Adrenal gland (tissue), 12 donors: Measurements from ENCODE around the gene PDE6G. TPM values are rescaled to one million over a fixed set of nuclear protein-coding genes. Genes with fewer than 3 reads are reported as not detected.

Experiments used
- DNase-seq, 7 donors: peaks; one replicate each; pipeline ENCODE4 v3.0.0-alpha.2; 2019 to 2020
- H3K27ac ChIP-seq, 5 donors: fragments of 200-600 bp; sonication (generic) in 4 of 5; 1 replicate in 3 of 5; 2 replicates in 2 of 5; pipeline versions ENCODE4 v1.5.1 to v1.8.0; 2016 to 2020; ENCODE audit warnings: mild to moderate bottlenecking in 1 of 5
- H3K27me3 ChIP-seq: fragments of 200-600 bp; 2 replicates; pipeline ENCODE4 v1.8.0; 2021
- H3K36me3 ChIP-seq, 2 donors: fragments of 200-600 bp; replicated peaks in 1 of 2; 1 replicate in 1 of 2; 2 replicates in 1 of 2; pipeline versions ENCODE4 v1.5.1 to v1.8.0; 2018 to 2022
- H3K4me1 ChIP-seq, 2 donors: fragments of 200-600 bp; replicated peaks in 1 of 2; 1 replicate in 1 of 2; 2 replicates in 1 of 2; pipeline versions ENCODE4 v1.5.1 to v1.8.0; 2018 to 2021
- H3K4me3 ChIP-seq, 4 donors: fragments of 200-600 bp; sonication (generic) in 3 of 4; one replicate each; pipeline ENCODE4 v1.5.1; 2016 to 2018
- H3K9me3 ChIP-seq, 3 donors: fragments of 200-600 bp; sonication (generic) in 1 of 3; replicated peaks in 1 of 3; 1 replicate in 2 of 3; 2 replicates in 1 of 3; pipeline versions ENCODE4 v1.5.1 to v1.8.0; 2016 to 2021
- CTCF ChIP-seq, 6 experiments: fragments of 450-650 bp in 4 of 6; fragments of 200-600 bp in 2 of 6; sonication (generic) in 1 of 6; IDR thresholded peaks; 1 replicate in 5 of 6; 2 replicates in 1 of 6; pipeline versions ENCODE4 v1.5.1 to v1.8.0; 2016 to 2021; ENCODE audit warnings: antibody characterized with exemption in 6 of 6, mild to moderate bottlenecking in 2 of 6, moderate library complexity in 1 of 6
- POLR2A ChIP-seq, 2 donors: fragments of 450-650 bp; IDR thresholded peaks; one replicate each; pipeline ENCODE4 v1.6.1; 2017; ENCODE audit warnings: antibody characterized with exemption in 2 of 2, mild to moderate bottlenecking in 2 of 2, moderate library complexity in 1 of 2
- WGBS, 4 donors: extraction: QIAGEN DNeasy Blood & Tissue Kit in 2 of 4; methylation state at CpG; one replicate each; pipeline versions ENCODE4 v1.1.5 to v1.1.7; 2013 to 2017; 5-methylcytosine and 5-hydroxymethylcytosine counted together
- intact Hi-C, 2 donors: fragments of 100-400 bp; cut with DNase I; formaldehyde crosslinking; loops; one replicate each; pipeline versions ENCODE4 v1.14.1 to v1.15.0; 2022 to 2023
- polyA plus RNA-seq, 3 donors: library from polyadenylated mRNA; stranded (reverse); fragments of 200-250 nt in 2 of 3; fragments of 350-450 nt in 1 of 3; fragmentation: Illumina TruSeq in 1 of 3; extraction: RNeasy Lipid Tissue Mini Kit (QIAGEN cat#74804) in 1 of 3; gene quantifications; one replicate each; pipeline ENCODE4 v1.2.3, GENCODE V29; 2013 to 2014
- total RNA-seq, 9 donors: library from RNA; depleted of rRNA in 4 of 9; stranded (reverse); fragments of >200 nt in 4 of 9; fragments of 120-200 nt in 1 of 9; fragmentation: NEBNext Ultra II Directional in 1 of 9; extraction: Animal tissue kit (Norgen Biotek cat#: 25700) in 1 of 9; gene quantifications; one replicate each; pipeline versions ENCODE4 v1.1.0 to v1.2.4, GENCODE V29; 2013 to 2023
- donor health status: healthy with polysubstance abuse.
- donor health status: Bipolar disorder and iron deficiency.
- donor health status: DM: yes; HTN: yes; CAD: no.
- donor health status: DM: no; HTN: no; CAD: no.
- donor health status: DM: no; HTN: no; CAD: no.
- donor health status: DM: yes; HTN: yes; CAD: no.

The PDE6G gene
- total and polyA plus RNA-seq, 12 donors: 0.35 to 5.9 (median 1.8) TPM; not detected in 3

DNA sequence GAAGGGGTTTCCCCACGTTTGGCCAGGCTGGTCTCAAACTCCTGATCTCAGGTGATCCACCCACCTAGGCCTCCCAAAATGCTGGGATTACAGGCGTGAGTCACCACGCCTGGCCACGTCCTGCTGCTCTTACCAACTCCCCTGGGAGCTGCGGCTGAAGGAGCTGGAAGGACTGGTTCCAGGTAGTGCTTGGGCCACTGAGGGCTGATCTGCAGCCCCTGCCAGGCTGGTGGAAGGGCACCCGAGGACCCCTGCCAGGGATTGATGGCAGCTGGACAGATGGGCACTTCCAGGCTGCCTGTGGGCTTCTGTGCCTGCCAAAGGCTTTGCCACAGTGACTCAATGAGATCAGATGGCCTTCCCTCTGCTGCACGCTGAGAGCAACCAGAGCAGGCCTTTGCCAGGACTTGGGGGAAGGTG lies 7.7 kb upstream of the PDE6G start:
- peaks cover 8 to 27% of the 10 kb centered on the region in 2 donors for H3K4me1 ChIP-seq
- 60 to 100% (median 80%) methylated on average over 1 to 7 of the region's 7 CpGs for WGBS, 4 donors
- no peaks in the 10 kb centered on the region for H3K27me3 ChIP-seq
- DNase-seq: no peak
- no peak overlapping the region for H3K27ac ChIP-seq
- no peaks in the 10 kb centered on the region for H3K9me3 ChIP-seq
- no peak for TF ChIP-seq POLR2A (IDR thresholded peaks at IDR 0.05)
- no peak for TF ChIP-seq CTCF (IDR thresholded peaks at IDR 0.05)
- intact Hi-C loops: no loop called here
- H3K36me3 ChIP-seq: peaks cover 0 to 9% of the 10 kb centered on the region in 2 donors
- H3K4me3 ChIP-seq: no peak overlapping the region

DNA sequence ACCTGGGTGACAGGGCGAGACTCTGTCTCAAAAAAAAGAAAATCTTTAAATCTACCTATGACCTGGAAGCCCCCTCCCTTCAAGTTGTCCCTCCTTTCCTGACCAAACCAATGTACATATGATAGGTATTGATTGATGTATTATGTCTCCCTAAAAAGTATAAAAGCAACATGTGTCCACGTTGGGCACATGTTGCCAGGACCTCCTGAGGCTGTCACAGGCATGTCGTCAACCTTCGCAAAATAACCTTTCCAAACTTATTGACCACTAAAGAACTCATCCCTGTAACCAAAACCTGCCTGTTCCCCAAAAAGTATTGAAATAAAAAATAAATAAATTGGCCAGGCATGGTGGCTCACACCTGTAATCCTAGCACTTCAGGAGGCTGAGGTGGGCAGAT lies 5.7 kb upstream of the PDE6G start:
- no peaks in the 10 kb centered on the region for H3K9me3 ChIP-seq
- no peak overlapping the region for H3K4me3 ChIP-seq
- no peaks in the 10 kb centered on the region for H3K27me3 ChIP-seq
- H3K36me3 ChIP-seq: peaks cover 0 to 9% of the 10 kb centered on the region in 2 donors
- no peak for DNase-seq
- 89 to 96% (median 92%) methylated on average over 4 of the region's 4 CpGs for WGBS, 4 donors
- TF ChIP-seq CTCF (IDR thresholded peaks at IDR 0.05): no peak
- no peak for TF ChIP-seq POLR2A (IDR thresholded peaks at IDR 0.05)
- intact Hi-C loops: no loop called here
- H3K27ac ChIP-seq: no peak overlapping the region
- H3K4me1 ChIP-seq: peaks cover 8 to 12% of the 10 kb centered on the region in 2 donors

DNA sequence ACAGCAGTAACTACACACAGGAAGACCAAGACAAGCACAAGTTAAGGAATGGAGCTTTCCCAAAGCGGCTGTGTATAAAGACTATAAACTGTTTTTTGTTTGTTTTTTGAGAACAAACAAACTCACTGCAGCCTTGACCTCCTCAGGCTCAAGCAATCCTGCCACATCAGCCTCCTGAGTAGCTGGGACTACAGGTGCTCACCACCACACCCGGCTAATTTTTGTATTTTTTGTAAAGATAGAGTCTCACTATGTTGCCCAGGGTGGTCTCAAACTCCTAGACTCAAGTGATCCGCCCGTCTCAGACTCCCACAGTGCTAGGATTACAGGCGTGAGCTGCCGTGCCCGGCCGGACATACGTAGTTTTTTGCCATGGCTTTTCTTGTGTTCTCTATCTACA lies 4.1 kb upstream of the PDE6G start:
- no peak overlapping the region for H3K27ac ChIP-seq
- intact Hi-C loops: no loop called here
- H3K36me3 ChIP-seq: peaks cover 0 to 9% of the 10 kb centered on the region in 2 donors
- TF ChIP-seq CTCF (IDR thresholded peaks at IDR 0.05) (no peak), POLR2A (IDR thresholded peaks at IDR 0.05) (no peak)
- WGBS, 4 donors: 88 to 94% (median 91%) methylated on average over 9 of the region's 9 CpGs
- no peaks in the 10 kb centered on the region for H3K27me3 ChIP-seq
- H3K4me1 ChIP-seq: peaks cover 3 to 5% of the 10 kb centered on the region in 2 donors
- no peaks in the 10 kb centered on the region for H3K9me3 ChIP-seq
- DNase-seq: no peak
- no peak overlapping the region for H3K4me3 ChIP-seq

GRCh38 chr17:81659038-81659437 lies 2.7 kb upstream of the PDE6G start:
- no peak overlapping the region for H3K27ac ChIP-seq
- H3K4me1 ChIP-seq: no peaks in the 10 kb centered on the region
- TF ChIP-seq POLR2A (IDR thresholded peaks at IDR 0.05) (no peak), CTCF (IDR thresholded peaks at IDR 0.05) (no peak)
- peak in 2 of 7 donors; percentile 41 to 49 for DNase-seq
- no peaks in the 10 kb centered on the region for H3K36me3 ChIP-seq
- intact Hi-C loops: no loop called here
- H3K4me3 ChIP-seq: no peak overlapping the region
- H3K9me3 ChIP-seq: no peaks in the 10 kb centered on the region
- 46 to 65% (median 51%) methylated on average over 5 of the region's 5 CpGs for WGBS, 4 donors
- no peaks in the 10 kb centered on the region for H3K27me3 ChIP-seq
